Adipose tissue (tissue), 3 donors: ENCODE measurements around the gene ERVFRD-1. TPM values are rescaled to one million over a fixed set of nuclear protein-coding genes. Genes with fewer than 3 reads are reported as not detected.

Experiments used
- H3K27ac ChIP-seq: one replicate; pipeline ENCODE4 v1.5.1; 2013; ENCODE audit warnings: low read depth, low read length
- WGBS, 3 donors: extraction: QIAGEN DNeasy Blood & Tissue Kit; methylation state at CpG; one replicate each; pipeline ENCODE4 v1.1.7; 2013; 5-methylcytosine and 5-hydroxymethylcytosine counted together
- polyA plus RNA-seq, 3 donors: library from polyadenylated mRNA; stranded (reverse); fragments of 200-250 nt; gene quantifications; one replicate each; pipeline ENCODE4 v1.2.3, GENCODE V29; 2013
- donor health status: healthy with polysubstance abuse.
- donor health status: Bipolar disorder and iron deficiency.
- donor health status: healthy.

Gene ERVFRD-1
- polyA plus RNA-seq, 3 donors, result 0.01 to 0.06 TPM; not detected in 1

GRCh38 chr6:11065436-11066202 lies 45.9 kb downstream of the ERVFRD-1 start:
- H3K27ac ChIP-seq, result no peak overlapping the region
- WGBS, 3 donors, result 80 to 92% (median 87%) methylated on average over 6 of the region's 6 CpGs

GRCh38 chr6:11064836-11065235 lies 46.7 kb downstream of the ERVFRD-1 start:
- no peak overlapping the region for H3K27ac ChIP-seq
- WGBS, 3 donors, result 67 to 80% (median 69%) methylated on average over 3 of the region's 3 CpGs

GRCh38 chr6:11062715-11063114 lies 48.8 kb downstream of the ERVFRD-1 start:
- 80 to 91% (median 84%) methylated on average over 2 of the region's 2 CpGs for WGBS, 3 donors
- H3K27ac ChIP-seq, result no peak overlapping the region

DNA sequence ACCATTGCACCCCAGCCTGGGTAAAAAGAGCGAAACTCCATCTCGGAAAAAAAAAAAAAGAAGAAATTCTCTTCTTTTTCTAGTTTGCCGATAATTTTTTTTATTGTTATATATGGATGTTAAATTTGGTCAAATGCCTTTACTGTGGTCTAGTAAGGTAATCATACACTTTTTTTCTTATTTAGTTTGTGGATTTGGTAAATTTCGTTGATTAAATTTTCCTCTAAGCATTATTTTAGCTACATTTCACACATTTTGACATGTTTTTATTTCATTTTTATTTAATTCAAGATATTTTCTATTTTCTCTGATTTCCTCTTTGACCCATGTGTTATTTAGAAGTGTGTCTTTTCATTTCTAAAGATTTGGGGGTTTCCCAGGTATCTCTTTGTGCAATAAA lies 49.4 kb downstream of the ERVFRD-1 start:
- H3K27ac ChIP-seq, result no peak overlapping the region

DNA sequence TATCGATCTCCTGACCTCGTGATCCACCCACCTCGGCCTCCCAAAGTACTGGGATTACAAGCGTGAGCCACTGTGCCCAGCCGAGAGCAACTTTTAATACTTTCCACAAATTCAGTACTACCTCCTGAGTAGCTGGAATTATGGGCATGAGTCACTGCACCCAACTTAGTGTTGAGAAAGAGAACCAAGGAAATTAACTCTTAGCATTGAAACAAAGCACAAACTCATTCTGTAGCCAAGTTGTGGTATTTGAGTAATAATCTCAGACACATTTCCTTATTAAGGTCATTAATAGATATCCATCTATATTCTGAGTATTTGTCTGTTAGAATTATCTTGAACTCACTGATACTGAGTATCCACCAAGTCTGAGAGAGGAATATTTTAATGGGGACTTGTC lies 53.1 kb downstream of the ERVFRD-1 start:
- 92 to 97% (median 95%) methylated on average over 5 of the region's 5 CpGs for WGBS, 3 donors
- no peak overlapping the region for H3K27ac ChIP-seq

More for the DNA sequence above, 49.4 kb downstream of the ERVFRD-1 start:
- WGBS, 3 donors, result 91 to 94% (median 93%) methylated on average over 4 of the region's 4 CpGs

- H3K27ac ChIP-seq, result no peak overlapping the region
- WGBS, 3 donors, result 82 to 87% (median 85%) methylated on average over 1 of the region's 1 CpG
Measured at GRCh38 chr6:11056871-11057270, 54.7 kb downstream of the ERVFRD-1 start.

- no peak overlapping the region for H3K27ac ChIP-seq
- 23 to 63% (median 57%) methylated on average over 4 of the region's 4 CpGs for WGBS, 3 donors
Measured at GRCh38 chr6:11055127-11055627, 56.3 kb downstream of the ERVFRD-1 start.

DNA sequence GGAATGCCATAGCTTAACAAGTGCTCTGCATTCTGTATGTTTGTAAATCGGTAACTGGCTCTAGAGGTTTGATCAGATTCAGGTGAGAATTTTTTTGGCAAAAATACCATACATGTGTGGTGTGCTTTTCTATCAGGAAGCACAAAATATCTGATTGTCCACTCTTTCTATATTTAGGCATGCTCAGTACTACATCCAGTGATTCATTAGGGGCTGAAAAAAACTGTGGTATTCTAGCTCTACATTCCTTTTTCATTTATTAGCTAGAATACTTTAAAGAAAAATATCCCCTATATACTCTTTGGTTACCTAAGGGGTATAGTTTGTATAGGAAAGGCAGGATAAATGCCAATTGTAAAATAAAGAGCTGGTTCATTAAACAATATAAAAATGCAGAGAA lies 56.8 kb downstream of the ERVFRD-1 start:
- 62 to 92% (median 79%) methylated on average over 1 of the region's 1 CpG for WGBS, 3 donors
- H3K27ac ChIP-seq, result no peak overlapping the region

- WGBS, 3 donors, result 79 to 86% (median 86%) methylated on average over 5 of the region's 5 CpGs
- H3K27ac ChIP-seq, result no peak overlapping the region
Measured at GRCh38 chr6:11053307-11053706, 58.2 kb downstream of the ERVFRD-1 start.

Other genes with a start within 250 kb of the ERVFRD-1 start
- gene GCM2, start 229.7 kb downstream of the ERVFRD-1 start, polyA plus RNA-seq, result not detected
- gene SYCP2L, start 224.7 kb downstream of the ERVFRD-1 start, polyA plus RNA-seq, result under 1 TPM; 0.18 to 0.34 (median 0.22) TPM
- 1 to 10 TPM in 1 of 3 donors, under 1 TPM in 2; 0.34 to 1.4 (median 0.79) TPM for gene ELOVL2, start 67.4 kb downstream of the ERVFRD-1 start, polyA plus RNA-seq
- gene SMIM13, start 17.9 kb downstream of the ERVFRD-1 start, polyA plus RNA-seq, result 1 to 10 TPM; 1.8 to 3.7 (median 3.3) TPM
- 10 to 100 TPM in 2 of 3 donors, 1 to 10 TPM in 1; 7.5 to 48.5 (median 25.4) TPM for gene NEDD9, start 120.9 kb upstream of the ERVFRD-1 start, polyA plus RNA-seq